ENCODE data around the gene TMEM164.

The TMEM164 gene

GRCh38 chrX:110142096-110142495, 139.2 kb downstream of the TMEM164 start:
- DNase-seq (ENCODE audit: low read depth in 1 of 2, low spot score in 1 of 2), result no peak
- Histone ChIP-seq H3K27me3 (ENCODE audit: insufficient read depth, poor library complexity, severe bottlenecking) (no peaks in the 10 kb centered on the region), H3K4me3 (replicated peaks; ENCODE audit: insufficient read depth, low read length) (no peak overlapping the region), H3K27ac (replicated peaks) (no peak overlapping the region)
- no peak for TF ChIP-seq REST (IDR thresholded peaks at IDR 0.05; ENCODE audit: insufficient replicate concordance, low read depth)
- no peak for TF ChIP-seq GABPA (IDR thresholded peaks at IDR 0.05; ENCODE audit: low read depth)
- no peak for TF ChIP-seq SPI1 (IDR thresholded peaks at IDR 0.05; ENCODE audit: borderline replicate concordance, low read depth)
- no peak for TF ChIP-seq CTCF (IDR thresholded peaks at IDR 0.05; ENCODE audit: insufficient read depth, low read length)
- no peak for TF ChIP-seq POLR2AphosphoS5 (IDR thresholded peaks at IDR 0.05; ENCODE audit: low read depth)

GRCh38 chrX:110143454-110144210, 140.7 kb downstream of the TMEM164 start:
- DNase-seq (ENCODE audit: low read depth in 1 of 2, low spot score in 1 of 2), result no peak
- TF ChIP-seq GABPA (IDR thresholded peaks at IDR 0.05; ENCODE audit: low read depth) (no peak), SPI1 (IDR thresholded peaks at IDR 0.05; ENCODE audit: borderline replicate concordance, low read depth) (no peak), POLR2AphosphoS5 (IDR thresholded peaks at IDR 0.05; ENCODE audit: low read depth) (no peak), REST (IDR thresholded peaks at IDR 0.05; ENCODE audit: insufficient replicate concordance, low read depth) (no peak), CTCF (IDR thresholded peaks at IDR 0.05; ENCODE audit: insufficient read depth, low read length) (no peak)
- H3K27me3 ChIP-seq (ENCODE audit: insufficient read depth, poor library complexity, severe bottlenecking), result no peaks in the 10 kb centered on the region
- no peak overlapping the region for H3K27ac ChIP-seq (replicated peaks)
- H3K4me3 ChIP-seq (replicated peaks; ENCODE audit: insufficient read depth, low read length), result no peak overlapping the region

GRCh38 chrX:110145311-110145710, 142.4 kb downstream of the TMEM164 start:
- DNase-seq (ENCODE audit: low read depth in 1 of 2, low spot score in 1 of 2), result no peak
- H3K27me3 ChIP-seq (ENCODE audit: insufficient read depth, poor library complexity, severe bottlenecking), result no peaks in the 10 kb centered on the region
- TF ChIP-seq CTCF (IDR thresholded peaks at IDR 0.05; ENCODE audit: insufficient read depth, low read length), result no peak
- no peak for TF ChIP-seq GABPA (IDR thresholded peaks at IDR 0.05; ENCODE audit: low read depth)
- no peak for TF ChIP-seq REST (IDR thresholded peaks at IDR 0.05; ENCODE audit: insufficient replicate concordance, low read depth)
- TF ChIP-seq SPI1 (IDR thresholded peaks at IDR 0.05; ENCODE audit: borderline replicate concordance, low read depth), result no peak
- TF ChIP-seq POLR2AphosphoS5 (IDR thresholded peaks at IDR 0.05; ENCODE audit: low read depth), result no peak
- H3K27ac ChIP-seq (replicated peaks), result no peak overlapping the region
- no peak overlapping the region for H3K4me3 ChIP-seq (replicated peaks; ENCODE audit: insufficient read depth, low read length)
